A549 (cell line): Measurements from ENCODE around the gene EML1. TPM values are rescaled to one million over a fixed set of nuclear protein-coding genes. Genes with fewer than 3 reads are reported as not detected.
A peak's percentile ranks its signal among the peaks of the same experiment; 100 is the strongest.

Source experiments
- ATAC-seq, 2 experiments: fragments of 200-7000 bp in 1 of 2; fragments of >200 bp in 1 of 2; cut with Nextera tagmentation in 1 of 2; cut with Tn5 transposase in 1 of 2; 3 replicates each; pipeline versions ENCODE4 v1.8.0 to v1.9.1; 2018 to 2020; ENCODE audit warnings: mild to moderate bottlenecking in 1 of 2, moderate library complexity in 1 of 2
- CTCF ChIA-PET: fragments of 300-600 bp; sonication (Branson Sonifier 250); formaldehyde crosslinking; extraction: SDS; loops from one replicate; lab custom pipeline; 2021; ENCODE audit warnings: antibody characterized with exemption, inconsistent platforms; lab: Yijun Ruan, JAX
- POLR2A ChIA-PET: fragments of 350-600 bp; formaldehyde crosslinking; extraction: SDS; loops from one replicate; lab custom pipeline; 2021; ENCODE audit warnings: antibody characterized with exemption, inconsistent platforms; lab: Yijun Ruan, JAX
- DNase-seq, 2 experiments: peaks; one replicate each; pipeline versions ENCODE4 v3.0.0 to v3.0.0-alpha.2; 2011 to 2016; ENCODE audit warnings: low read depth in 1 of 2, low spot score in 1 of 2
- FAIRE-seq: peaks from 2 replicates; lab custom pipeline; 2011; peaks lifted over from hg19 to GRCh38; lab: Jason Lieb, UNC
- H3K27ac ChIP-seq, 2 experiments: fragments of >200 bp; sonication (Bioruptor Twin); formaldehyde crosslinking; 3 replicates each; pipeline ENCODE4 v1.5.1; 2016 to 2017
- H3K4me1 ChIP-seq: fragments of >200 bp; sonication (Bioruptor Twin); formaldehyde crosslinking; 3 replicates; pipeline ENCODE4 v1.6.1; 2016
- H3K4me2 ChIP-seq: fragments of >200 bp; sonication (Bioruptor Twin); formaldehyde crosslinking; 3 replicates; pipeline ENCODE4 v1.6.1; 2016
- H3K4me3 ChIP-seq: fragments of >200 bp; sonication (Bioruptor Twin); formaldehyde crosslinking; 3 replicates; pipeline ENCODE4 v1.5.1; 2016
- H3K9me3 ChIP-seq: fragments of >200 bp; sonication (Bioruptor Twin); formaldehyde crosslinking; 3 replicates; pipeline ENCODE4 v1.6.1; 2016
- BHLHE40 ChIP-seq: IDR thresholded peaks from 2 replicates; pipeline ENCODE4 v1.6.1; 2012; ENCODE audit warnings: low read depth, low read length, inconsistent platforms
- CBX2 ChIP-seq: fragments of 200-600 bp; sonication (generic); IDR thresholded peaks from 2 replicates; pipeline ENCODE4 v1.6.1; 2016; ENCODE audit warnings: low read depth, mild to moderate bottlenecking, borderline replicate concordance
- CEBPB ChIP-seq, 2 experiments: fragments of >200 bp in 1 of 2; sonication (Bioruptor Twin) in 1 of 2; formaldehyde crosslinking in 1 of 2; IDR thresholded peaks; 2 replicates each; pipeline ENCODE4 v1.6.1; 2012 to 2016
- CHD2 ChIP-seq: fragments of 150-350 bp; IDR thresholded peaks from 2 replicates; pipeline ENCODE4 v1.6.1; 2014; ENCODE audit warnings: low read length; ENCODE audit not compliant: partially characterized antibody
- EHF ChIP-seq: fragments of 250-450 bp; sonication (Bioruptor Pico); IDR thresholded peaks from 2 replicates; pipeline ENCODE4 v1.5.0; 2020; ENCODE audit warnings: mild to moderate bottlenecking
- ESRRA ChIP-seq: fragments of 150-350 bp; IDR thresholded peaks from 2 replicates; pipeline ENCODE4 v1.6.1; 2014; ENCODE audit warnings: mild to moderate bottlenecking, low read length, borderline replicate concordance
- FOSL2 ChIP-seq, 2 experiments: fragments of 450-650 bp in 1 of 2; fragments of >200 bp in 1 of 2; sonication (Bioruptor Twin) in 1 of 2; formaldehyde crosslinking; IDR thresholded peaks; 2 replicates each; pipeline versions ENCODE4 v1.5.0 to v1.6.1; 2016 to 2020; ENCODE audit warnings: mild to moderate bottlenecking in 1 of 2, moderate library complexity in 1 of 2
- HOXA7 ChIP-seq: fragments of 250-450 bp; sonication (Bioruptor Pico); IDR thresholded peaks from 2 replicates; pipeline ENCODE4 v1.5.0; 2020; ENCODE audit warnings: mild to moderate bottlenecking, moderate library complexity
- JUN ChIP-seq, 2 experiments: fragments of >200 bp; sonication (Bioruptor Twin); formaldehyde crosslinking; IDR thresholded peaks; 2 replicates in 1 of 2; 3 replicates in 1 of 2; pipeline ENCODE4 v1.6.1; 2016 to 2017
- KDM1A ChIP-seq: fragments of 200-600 bp; sonication (generic); IDR thresholded peaks from 2 replicates; pipeline ENCODE4 v1.6.1; 2016; ENCODE audit warnings: low read depth, mild to moderate bottlenecking
- MAFK ChIP-seq: fragments of 450-650 bp; IDR thresholded peaks from 2 replicates; pipeline ENCODE4 v1.6.1; 2014; ENCODE audit not compliant: partially characterized antibody
- MAZ ChIP-seq: fragments of 150-350 bp; IDR thresholded peaks from 2 replicates; pipeline ENCODE4 v1.6.1; 2014; ENCODE audit warnings: antibody characterized with exemption, low read depth, low read length, borderline replicate concordance
- MYC ChIP-seq: IDR thresholded peaks from 2 replicates; pipeline ENCODE4 v1.6.1; 2012; ENCODE audit warnings: mild to moderate bottlenecking, inconsistent platforms, low read length, improper control_type of control experiment, borderline replicate concordance
- NPAS2 ChIP-seq: fragments of 250-450 bp; sonication (Bioruptor Pico); IDR thresholded peaks from 2 replicates; pipeline ENCODE4 v1.8.0; 2022; ENCODE audit warnings: mild to moderate bottlenecking, moderate library complexity, borderline replicate concordance
- NR3C1 ChIP-seq: fragments of >200 bp; sonication (Bioruptor Twin); formaldehyde crosslinking; IDR thresholded peaks from 3 replicates; pipeline ENCODE4 v1.6.1; 2017
- PHF8 ChIP-seq: fragments of 200-600 bp; sonication (generic); IDR thresholded peaks from 2 replicates; pipeline ENCODE4 v1.6.1; 2016; ENCODE audit warnings: low read depth, mild to moderate bottlenecking, antibody characterized with exemption, moderate library complexity, borderline replicate concordance
- POLR2A ChIP-seq: IDR thresholded peaks from 2 replicates; pipeline ENCODE4 v1.6.1; 2012; ENCODE audit warnings: mild to moderate bottlenecking, low read length
- RFX5 ChIP-seq: fragments of 450-650 bp; IDR thresholded peaks from 2 replicates; pipeline ENCODE4 v1.7.1; 2014; ENCODE audit warnings: antibody characterized with exemption, mild to moderate bottlenecking, moderate library complexity
- TP53 ChIP-seq: fragments of 250-450 bp; sonication (Bioruptor Pico); IDR thresholded peaks from 2 replicates; pipeline ENCODE4 v1.5.0; 2021; ENCODE audit warnings: mild to moderate bottlenecking, moderate library complexity
- ZFP36 ChIP-seq: fragments of 450-650 bp; IDR thresholded peaks from 2 replicates; pipeline ENCODE4 v1.6.1; 2014; ENCODE audit warnings: borderline replicate concordance; ENCODE audit not compliant: partially characterized antibody
- ZSCAN20 ChIP-seq: fragments of 250-450 bp; sonication (Bioruptor Pico); IDR thresholded peaks from 2 replicates; pipeline ENCODE4 v1.8.0; 2022; ENCODE audit warnings: mild to moderate bottlenecking, moderate library complexity
- WGBS: methylation state at CpG from one replicate; pipeline ENCODE4 v1.1.6; 2017; ENCODE audit errors: missing lambda C conversion rate; 5-methylcytosine and 5-hydroxymethylcytosine counted together
- polyA plus RNA-seq, 4 experiments: library from polyadenylated mRNA; depleted of rRNA in 3 of 4; stranded (reverse); fragments of >200 nt; fragmentation: RNase III in 1 of 4; extraction: RNeasy Plus Mini Kit Qiagen cat#74134 plus additional on column Dnase treatment in 1 of 4; gene quantifications; 2 replicates in 3 of 4; 3 replicates in 1 of 4; pipeline ENCODE4 v1.2.3, GENCODE V29; 2011 to 2017
- TF ChIP-seq, protein P1 (sequence below): fragments of >200 bp; sonication (Bioruptor Twin); formaldehyde crosslinking; IDR thresholded peaks from 3 replicates; pipeline ENCODE4 v1.5.1; 2016
- TF ChIP-seq, protein P2 (sequence below): fragments of 250-450 bp; sonication (Bioruptor Pico); IDR thresholded peaks from 2 replicates; pipeline ENCODE4 v1.5.0; 2021; ENCODE audit warnings: mild to moderate bottlenecking, moderate library complexity, borderline replicate concordance
- TF ChIP-seq, protein P3 (sequence below): IDR thresholded peaks from 2 replicates; pipeline ENCODE4 v1.6.1; 2012; ENCODE audit warnings: low read depth, borderline replicate concordance
- TF ChIP-seq, protein P4 (sequence below): IDR thresholded peaks from 2 replicates; pipeline ENCODE4 v1.6.1; 2012
- TF ChIP-seq, protein P5 (sequence below): fragments of 450-650 bp; IDR thresholded peaks from 2 replicates; pipeline ENCODE4 v1.6.1; 2014; ENCODE audit warnings: antibody characterized with exemption

EML1 gene
- polyA plus RNA-seq, 2 of the 4 experiments (the other 2 are of a cell fraction): 29.7 to 30.8 TPM

DNA sequence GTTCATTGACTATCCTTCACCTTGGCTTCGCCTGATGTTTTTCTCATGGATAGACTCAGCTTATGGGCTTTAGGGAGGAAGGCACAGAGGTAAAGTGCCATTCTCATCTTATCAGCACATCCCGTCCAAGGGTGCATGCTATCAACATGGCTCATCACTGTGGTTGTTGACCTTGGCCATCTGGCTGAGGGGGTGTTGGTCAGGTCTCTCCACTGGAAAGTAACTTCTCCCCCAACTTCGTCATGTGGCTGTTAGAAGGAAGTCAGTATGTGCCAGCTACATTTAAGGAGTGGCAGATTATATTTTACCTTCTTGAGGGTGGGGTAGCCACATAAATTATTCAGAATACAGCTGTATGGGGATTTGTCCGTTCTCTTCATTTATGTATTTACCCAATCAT lies 68.9 kb downstream of the EML1 start:
- no peak overlapping the region for H3K27ac ChIP-seq
- DNase-seq (no peak), ATAC-seq (no peak), FAIRE-seq (no peak)
- no peak overlapping the region for H3K4me3 ChIP-seq
- no peak overlapping the region for H3K4me2 ChIP-seq
- H3K9me3 ChIP-seq: no peaks in the 10 kb centered on the region
- 83% methylated on average over 4 of the region's 4 CpGs for WGBS
- TF ChIP-seq ZFP36 (no peak), CBX2 (no peak), ZSCAN20 (CRISPR knock-in tag) (no peak), PHF8 (no peak), NR3C1 (no peak), CEBPB (IDR thresholded peaks at IDR 0.05) (no peak), CHD2 (no peak), FOSL2 (IDR thresholded peaks at IDR 0.05) (no peak), FOSL2 (CRISPR knock-in tag; IDR thresholded peaks at IDR 0.05) (no peak), JUN (IDR thresholded peaks at IDR 0.05) (no peak), HOXA7 (CRISPR knock-in tag) (no peak)
- TF ChIP-seq, protein P1, sequence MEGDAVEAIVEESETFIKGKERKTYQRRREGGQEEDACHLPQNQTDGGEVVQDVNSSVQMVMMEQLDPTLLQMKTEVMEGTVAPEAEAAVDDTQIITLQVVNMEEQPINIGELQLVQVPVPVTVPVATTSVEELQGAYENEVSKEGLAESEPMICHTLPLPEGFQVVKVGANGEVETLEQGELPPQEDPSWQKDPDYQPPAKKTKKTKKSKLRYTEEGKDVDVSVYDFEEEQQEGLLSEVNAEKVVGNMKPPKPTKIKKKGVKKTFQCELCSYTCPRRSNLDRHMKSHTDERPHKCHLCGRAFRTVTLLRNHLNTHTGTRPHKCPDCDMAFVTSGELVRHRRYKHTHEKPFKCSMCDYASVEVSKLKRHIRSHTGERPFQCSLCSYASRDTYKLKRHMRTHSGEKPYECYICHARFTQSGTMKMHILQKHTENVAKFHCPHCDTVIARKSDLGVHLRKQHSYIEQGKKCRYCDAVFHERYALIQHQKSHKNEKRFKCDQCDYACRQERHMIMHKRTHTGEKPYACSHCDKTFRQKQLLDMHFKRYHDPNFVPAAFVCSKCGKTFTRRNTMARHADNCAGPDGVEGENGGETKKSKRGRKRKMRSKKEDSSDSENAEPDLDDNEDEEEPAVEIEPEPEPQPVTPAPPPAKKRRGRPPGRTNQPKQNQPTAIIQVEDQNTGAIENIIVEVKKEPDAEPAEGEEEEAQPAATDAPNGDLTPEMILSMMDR: no peak
- TF ChIP-seq, protein P2, sequence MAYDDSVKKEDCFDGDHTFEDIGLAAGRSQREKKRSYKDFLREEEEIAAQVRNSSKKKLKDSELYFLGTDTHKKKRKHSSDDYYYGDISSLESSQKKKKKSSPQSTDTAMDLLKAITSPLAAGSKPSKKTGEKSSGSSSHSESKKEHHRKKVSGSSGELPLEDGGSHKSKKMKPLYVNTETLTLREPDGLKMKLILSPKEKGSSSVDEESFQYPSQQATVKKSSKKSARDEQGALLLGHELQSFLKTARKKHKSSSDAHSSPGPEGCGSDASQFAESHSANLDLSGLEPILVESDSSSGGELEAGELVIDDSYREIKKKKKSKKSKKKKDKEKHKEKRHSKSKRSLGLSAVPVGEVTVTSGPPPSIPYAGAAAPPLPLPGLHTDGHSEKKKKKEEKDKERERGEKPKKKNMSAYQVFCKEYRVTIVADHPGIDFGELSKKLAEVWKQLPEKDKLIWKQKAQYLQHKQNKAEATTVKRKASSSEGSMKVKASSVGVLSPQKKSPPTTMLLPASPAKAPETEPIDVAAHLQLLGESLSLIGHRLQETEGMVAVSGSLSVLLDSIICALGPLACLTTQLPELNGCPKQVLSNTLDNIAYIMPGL: no peak
- TF ChIP-seq, protein P3, sequence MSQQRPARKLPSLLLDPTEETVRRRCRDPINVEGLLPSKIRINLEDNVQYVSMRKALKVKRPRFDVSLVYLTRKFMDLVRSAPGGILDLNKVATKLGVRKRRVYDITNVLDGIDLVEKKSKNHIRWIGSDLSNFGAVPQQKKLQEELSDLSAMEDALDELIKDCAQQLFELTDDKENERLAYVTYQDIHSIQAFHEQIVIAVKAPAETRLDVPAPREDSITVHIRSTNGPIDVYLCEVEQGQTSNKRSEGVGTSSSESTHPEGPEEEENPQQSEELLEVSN: no peak
- ChIA-PET CTCF (interaction anchor here (1.5 kb wide), 1 partner anchor 132 kb away, joined by 5 read pairs; no protein-coding TSS in a partner anchor), POLR2A (no interaction called here)
- no peaks in the 10 kb centered on the region for H3K4me1 ChIP-seq

DNA sequence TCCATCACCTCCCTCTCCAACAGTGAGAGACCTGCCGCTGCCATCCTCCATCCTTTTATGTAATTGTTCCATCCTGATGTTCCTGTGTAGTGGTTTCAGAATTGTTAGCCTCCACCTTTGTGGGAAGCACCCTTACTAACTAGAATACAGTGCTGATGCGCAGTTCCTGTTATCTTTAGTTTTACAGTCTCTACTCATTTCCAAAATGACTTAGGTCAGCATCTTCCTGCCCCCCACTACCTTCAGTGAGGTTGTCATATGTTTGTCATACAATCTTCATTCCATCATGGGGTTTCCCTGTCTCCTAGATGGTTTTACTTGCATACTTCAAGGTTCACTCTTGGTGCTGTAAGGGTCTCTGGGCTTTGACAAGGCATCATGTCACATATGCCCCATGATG lies 69.8 kb downstream of the EML1 start:
- no peaks in the 10 kb centered on the region for H3K9me3 ChIP-seq
- H3K4me1 ChIP-seq: no peaks in the 10 kb centered on the region
- TF ChIP-seq MAFK (peak; percentile 61), CHD2 (no peak)
- no peak overlapping the region for H3K4me3 ChIP-seq
- ATAC-seq (no peak), FAIRE-seq (no peak), DNase-seq (no peak)
- ChIA-PET CTCF (no interaction called here), POLR2A (no interaction called here)
- H3K4me2 ChIP-seq: no peak overlapping the region
- H3K27ac ChIP-seq: no peak overlapping the region
- WGBS: 92% methylated on average over 2 of the region's 2 CpGs

DNA sequence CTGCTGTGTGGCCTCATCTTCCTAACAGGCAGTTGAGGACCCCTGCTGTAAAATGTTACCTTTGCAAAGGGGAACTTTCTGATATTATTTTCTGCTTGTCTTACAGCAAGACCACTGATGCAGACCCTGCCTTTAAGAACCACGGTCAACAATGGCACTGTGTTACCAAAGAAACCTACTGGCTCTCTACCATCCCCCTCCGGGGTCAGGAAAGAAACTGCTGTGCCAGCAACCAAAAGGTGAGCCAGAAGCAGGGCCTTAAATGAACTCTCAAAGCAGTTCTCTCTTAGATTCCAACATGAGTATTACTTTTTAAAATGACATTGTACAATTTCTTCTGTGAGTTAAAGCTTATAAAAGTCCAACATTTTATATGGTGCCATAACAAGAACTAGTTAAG lies 72.2 kb downstream of the EML1 start:
- DNase-seq: no peak
- peak; percentile 13 for FAIRE-seq
- no peak for TF ChIP-seq KDM1A
- TF ChIP-seq POLR2A: no peak
- TF ChIP-seq, protein P3: no peak
- TF ChIP-seq, protein P4, sequence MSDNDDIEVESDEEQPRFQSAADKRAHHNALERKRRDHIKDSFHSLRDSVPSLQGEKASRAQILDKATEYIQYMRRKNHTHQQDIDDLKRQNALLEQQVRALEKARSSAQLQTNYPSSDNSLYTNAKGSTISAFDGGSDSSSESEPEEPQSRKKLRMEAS: no peak
- no peak for TF ChIP-seq MYC
- TF ChIP-seq NPAS2 (CRISPR knock-in tag): no peak
- TF ChIP-seq, protein P1: no peak
- no peak for TF ChIP-seq BHLHE40
- no peak for TF ChIP-seq MAZ
- TF ChIP-seq TP53 (CRISPR knock-in tag): no peak
- no peak for TF ChIP-seq RFX5
- TF ChIP-seq, protein P5, sequence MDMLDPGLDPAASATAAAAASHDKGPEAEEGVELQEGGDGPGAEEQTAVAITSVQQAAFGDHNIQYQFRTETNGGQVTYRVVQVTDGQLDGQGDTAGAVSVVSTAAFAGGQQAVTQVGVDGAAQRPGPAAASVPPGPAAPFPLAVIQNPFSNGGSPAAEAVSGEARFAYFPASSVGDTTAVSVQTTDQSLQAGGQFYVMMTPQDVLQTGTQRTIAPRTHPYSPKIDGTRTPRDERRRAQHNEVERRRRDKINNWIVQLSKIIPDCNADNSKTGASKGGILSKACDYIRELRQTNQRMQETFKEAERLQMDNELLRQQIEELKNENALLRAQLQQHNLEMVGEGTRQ: no peak
- no peak for TF ChIP-seq EHF (CRISPR knock-in tag)
- no peak for TF ChIP-seq MAFK
- TF ChIP-seq ESRRA: no peak

More for the DNA sequence above, 72.2 kb downstream of the EML1 start:
- H3K4me2 ChIP-seq: no peak overlapping the region
- H3K27ac ChIP-seq: no peak overlapping the region
- POLR2A ChIA-PET: no interaction called here
- 85% methylated on average over 2 of the region's 2 CpGs for WGBS
- H3K4me1 ChIP-seq: no peaks in the 10 kb centered on the region
- H3K9me3 ChIP-seq: no peaks in the 10 kb centered on the region
- H3K4me3 ChIP-seq: no peak overlapping the region
- CTCF ChIA-PET: interaction anchor here (1.0 to 1.9 kb wide), 4 partner anchors 11 to 135 kb away, joined by 3 to 6 read pairs (median 4); no protein-coding TSS in a partner anchor
- no peak for ATAC-seq
